Measurements from ENCODE around the gene BTNL8.

The BTNL8 gene

GRCh38 chr5:180982008-180982741 is 83.2 kb downstream of the BTNL8 start:
- H3K36me3 ChIP-seq: no peaks in the 10 kb centered on the region
- no peak overlapping the region for H3K4me3 ChIP-seq (ENCODE audit: low read depth in 1 of 2, low read length in 1 of 2)
- TF ChIP-seq, protein P1, sequence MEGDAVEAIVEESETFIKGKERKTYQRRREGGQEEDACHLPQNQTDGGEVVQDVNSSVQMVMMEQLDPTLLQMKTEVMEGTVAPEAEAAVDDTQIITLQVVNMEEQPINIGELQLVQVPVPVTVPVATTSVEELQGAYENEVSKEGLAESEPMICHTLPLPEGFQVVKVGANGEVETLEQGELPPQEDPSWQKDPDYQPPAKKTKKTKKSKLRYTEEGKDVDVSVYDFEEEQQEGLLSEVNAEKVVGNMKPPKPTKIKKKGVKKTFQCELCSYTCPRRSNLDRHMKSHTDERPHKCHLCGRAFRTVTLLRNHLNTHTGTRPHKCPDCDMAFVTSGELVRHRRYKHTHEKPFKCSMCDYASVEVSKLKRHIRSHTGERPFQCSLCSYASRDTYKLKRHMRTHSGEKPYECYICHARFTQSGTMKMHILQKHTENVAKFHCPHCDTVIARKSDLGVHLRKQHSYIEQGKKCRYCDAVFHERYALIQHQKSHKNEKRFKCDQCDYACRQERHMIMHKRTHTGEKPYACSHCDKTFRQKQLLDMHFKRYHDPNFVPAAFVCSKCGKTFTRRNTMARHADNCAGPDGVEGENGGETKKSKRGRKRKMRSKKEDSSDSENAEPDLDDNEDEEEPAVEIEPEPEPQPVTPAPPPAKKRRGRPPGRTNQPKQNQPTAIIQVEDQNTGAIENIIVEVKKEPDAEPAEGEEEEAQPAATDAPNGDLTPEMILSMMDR (IDR thresholded peaks at IDR 0.05): no peak
- H3K9me3 ChIP-seq: no peaks in the 10 kb centered on the region
- H3K27ac ChIP-seq: no peak overlapping the region
- peaks cover 24% of the 10 kb centered on the region for H3K27me3 ChIP-seq
- no peaks in the 10 kb centered on the region for H3K4me1 ChIP-seq (ENCODE audit: control insufficient read depth in 1 of 2, insufficient read depth in 1 of 2, low read depth in 1 of 2, low read length in 1 of 2)

DNA sequence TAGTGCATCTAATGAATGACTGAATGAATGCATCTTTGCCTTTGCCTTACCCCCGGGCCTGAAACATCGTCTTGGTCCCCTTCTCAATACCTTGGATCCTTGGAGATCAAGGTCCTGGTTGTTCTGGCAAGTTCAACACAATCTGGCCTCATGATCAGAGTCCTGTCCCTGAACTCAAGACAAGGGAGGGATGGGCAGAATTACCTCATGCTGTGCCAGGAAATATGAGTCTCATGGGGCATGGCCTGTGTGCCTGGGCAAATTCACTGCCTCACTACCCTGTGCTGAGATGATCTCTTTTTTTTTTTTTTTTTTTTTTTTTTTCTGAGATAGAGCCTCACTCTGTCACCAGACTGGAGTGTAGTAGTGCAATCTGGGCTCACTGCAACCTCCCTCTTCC is 89.1 kb downstream of the BTNL8 start:
- no peak overlapping the region for H3K27ac ChIP-seq
- no peaks in the 10 kb centered on the region for H3K9me3 ChIP-seq
- H3K4me3 ChIP-seq (ENCODE audit: low read depth in 1 of 2, low read length in 1 of 2): no peak overlapping the region
- peaks cover 19% of the 10 kb centered on the region for H3K27me3 ChIP-seq
- TF ChIP-seq, protein P1 (IDR thresholded peaks at IDR 0.05): no peak
- no peaks in the 10 kb centered on the region for H3K4me1 ChIP-seq (ENCODE audit: control insufficient read depth in 1 of 2, insufficient read depth in 1 of 2, low read depth in 1 of 2, low read length in 1 of 2)
- no peaks in the 10 kb centered on the region for H3K36me3 ChIP-seq

- peaks cover 14% of the 10 kb centered on the region for H3K27me3 ChIP-seq
- H3K4me3 ChIP-seq (ENCODE audit: low read depth in 1 of 2, low read length in 1 of 2): no peak within 1 kb of the TSS
- no peaks in the 10 kb centered on the region for H3K9me3 ChIP-seq
- H3K27ac ChIP-seq: no peak within 1 kb of the TSS
- H3K36me3 ChIP-seq: no peaks in the 10 kb centered on the region
- no peaks in the 10 kb centered on the region for H3K4me1 ChIP-seq (ENCODE audit: control insufficient read depth in 1 of 2, insufficient read depth in 1 of 2, low read depth in 1 of 2, low read length in 1 of 2)
- TF ChIP-seq, protein P1 (IDR thresholded peaks at IDR 0.05): no peak
Observed at GRCh38 chr5:180988592-180988991, 89.6 kb downstream of the BTNL8 start, which contains the start of gene BTNL3. Gene BTNL3, plus strand, starts transcription at chr5:180988846. Its CDS starts 183 bp downstream, at chr5:180989029.

DNA sequence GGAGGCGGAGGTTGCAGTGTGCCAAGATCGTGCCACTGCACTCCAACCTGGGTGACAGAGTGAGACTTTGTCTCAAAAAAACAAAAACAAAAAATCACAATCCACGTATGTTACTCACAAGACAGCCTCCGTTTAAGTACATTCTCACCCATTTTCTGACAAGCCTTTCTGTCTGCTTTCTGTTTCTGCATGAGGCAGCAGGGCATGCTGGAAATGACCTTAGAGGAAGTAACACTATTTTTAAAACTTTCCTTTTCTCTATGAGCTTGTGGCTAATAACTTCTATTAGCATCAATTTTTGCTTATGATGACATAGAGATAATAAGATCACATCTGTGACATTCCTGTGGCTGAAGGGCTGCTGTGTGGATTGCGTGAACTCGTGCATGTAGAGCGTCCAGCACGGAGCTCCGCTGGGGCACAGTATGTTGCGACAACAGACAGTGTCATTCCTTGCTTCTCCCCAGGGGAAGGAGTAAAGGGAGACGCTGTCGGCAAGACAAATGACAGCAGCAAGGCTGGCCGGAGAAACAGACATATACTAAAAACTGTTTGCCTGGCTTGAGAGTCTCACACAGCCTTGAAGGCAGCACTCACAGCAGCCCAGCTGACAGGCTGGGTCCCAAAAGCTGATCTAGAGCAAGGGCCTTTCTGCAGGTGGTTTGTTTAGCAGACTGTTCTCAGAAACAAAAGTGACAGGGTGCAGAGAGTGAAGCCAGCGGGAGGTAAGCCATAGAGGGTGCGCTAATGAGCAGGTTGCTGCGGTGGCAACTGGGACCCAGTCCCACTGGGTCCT is 91.3 kb downstream of the BTNL8 start:
- Histone ChIP-seq H3K27me3 (peaks cover 9% of the 10 kb centered on the region), H3K27ac (no peak overlapping the region), H3K36me3 (no peaks in the 10 kb centered on the region), H3K9me3 (no peaks in the 10 kb centered on the region), H3K4me3 (ENCODE audit: low read depth in 1 of 2, low read length in 1 of 2) (no peak overlapping the region), H3K4me1 (ENCODE audit: control insufficient read depth in 1 of 2, insufficient read depth in 1 of 2, low read depth in 1 of 2, low read length in 1 of 2) (no peaks in the 10 kb centered on the region)
- TF ChIP-seq, protein P1 (IDR thresholded peaks at IDR 0.05): no peak

- H3K4me1 ChIP-seq (ENCODE audit: control insufficient read depth in 1 of 2, insufficient read depth in 1 of 2, low read depth in 1 of 2, low read length in 1 of 2): no peaks in the 10 kb centered on the region
- H3K27ac ChIP-seq: no peak overlapping the region
- H3K4me3 ChIP-seq (ENCODE audit: low read depth in 1 of 2, low read length in 1 of 2): no peak overlapping the region
- H3K9me3 ChIP-seq: no peaks in the 10 kb centered on the region
- peaks cover 9% of the 10 kb centered on the region for H3K27me3 ChIP-seq
- H3K36me3 ChIP-seq: no peaks in the 10 kb centered on the region
- TF ChIP-seq, protein P1 (IDR thresholded peaks at IDR 0.05): no peak
Observed at GRCh38 chr5:180990882-180991242, 91.9 kb downstream of the BTNL8 start.
